ENCODE measurements around the gene CSF3. TPM values are rescaled to one million over a fixed set of nuclear protein-coding genes. Genes with fewer than 3 reads are reported as not detected.

Gene CSF3
- total RNA-seq, 1 experiment from 2014 or later, result 4.0 TPM

- H3K9me2 ChIP-seq (replicated peaks; ENCODE audit: low read length), result no peaks in the 10 kb centered on the region
- intact Hi-C loops (cut with micrococcal nuclease), result no loop called here
- H3K4me3 ChIP-seq (ENCODE audit: low read length), result peak overlapping the region; percentile 98
- TF ChIP-seq, protein P1, sequence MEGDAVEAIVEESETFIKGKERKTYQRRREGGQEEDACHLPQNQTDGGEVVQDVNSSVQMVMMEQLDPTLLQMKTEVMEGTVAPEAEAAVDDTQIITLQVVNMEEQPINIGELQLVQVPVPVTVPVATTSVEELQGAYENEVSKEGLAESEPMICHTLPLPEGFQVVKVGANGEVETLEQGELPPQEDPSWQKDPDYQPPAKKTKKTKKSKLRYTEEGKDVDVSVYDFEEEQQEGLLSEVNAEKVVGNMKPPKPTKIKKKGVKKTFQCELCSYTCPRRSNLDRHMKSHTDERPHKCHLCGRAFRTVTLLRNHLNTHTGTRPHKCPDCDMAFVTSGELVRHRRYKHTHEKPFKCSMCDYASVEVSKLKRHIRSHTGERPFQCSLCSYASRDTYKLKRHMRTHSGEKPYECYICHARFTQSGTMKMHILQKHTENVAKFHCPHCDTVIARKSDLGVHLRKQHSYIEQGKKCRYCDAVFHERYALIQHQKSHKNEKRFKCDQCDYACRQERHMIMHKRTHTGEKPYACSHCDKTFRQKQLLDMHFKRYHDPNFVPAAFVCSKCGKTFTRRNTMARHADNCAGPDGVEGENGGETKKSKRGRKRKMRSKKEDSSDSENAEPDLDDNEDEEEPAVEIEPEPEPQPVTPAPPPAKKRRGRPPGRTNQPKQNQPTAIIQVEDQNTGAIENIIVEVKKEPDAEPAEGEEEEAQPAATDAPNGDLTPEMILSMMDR (conservative IDR thresholded peaks at IDR 0.05; ENCODE audit: low read depth, low read length), result no peak
- no peak for TF ChIP-seq EZH2phosphoT487 (IDR thresholded peaks at IDR 0.05; ENCODE audit: borderline replicate concordance, low read length)
- TF ChIP-seq EZH2 (IDR thresholded peaks at IDR 0.05; ENCODE audit: low read length, unreplicated experiment), result no peak
- peaks cover 19% of the 10 kb centered on the region for H3K4me1 ChIP-seq (ENCODE audit: insufficient read depth, low read length)
- ATAC-seq (no peak), DNase-seq (no peak)
- no peaks in the 10 kb centered on the region for H3K27me3 ChIP-seq (ENCODE audit: low read length)
- peaks cover 31% of the 10 kb centered on the region for H3K79me2 ChIP-seq (ENCODE audit: low read length)
- peak overlapping the region; percentile 97 for H3K4me2 ChIP-seq (ENCODE audit: low read length)
- no peak overlapping the region for H2AFZ ChIP-seq (ENCODE audit: low read length)
- no peaks in the 10 kb centered on the region for H3F3A ChIP-seq (ENCODE audit: low read length, unreplicated experiment)
- ChIA-PET POLR2A (ENCODE audit: unreplicated experiment) (no interaction called here), CTCF (no interaction called here)
- H4K20me1 ChIP-seq (ENCODE audit: low read length), result peaks cover 15% of the 10 kb centered on the region
- H3K36me3 ChIP-seq (ENCODE audit: low read depth, low read length), result peaks cover 21% of the 10 kb centered on the region; the same call in 1 of the 2 replicates
- BruUV-seq (replicated peaks), result no TSS peak
- H3K9me3 ChIP-seq (ENCODE audit: low read length), result no peaks in the 10 kb centered on the region
- H3K27ac ChIP-seq (ENCODE audit: low read length), result no peak overlapping the region
- peak overlapping the region; percentile 98 for H3K9ac ChIP-seq (ENCODE audit: low read length)
Observed at GRCh38 chr17:39981766-39982375, 33.4 kb upstream of the CSF3 start.

DNA sequence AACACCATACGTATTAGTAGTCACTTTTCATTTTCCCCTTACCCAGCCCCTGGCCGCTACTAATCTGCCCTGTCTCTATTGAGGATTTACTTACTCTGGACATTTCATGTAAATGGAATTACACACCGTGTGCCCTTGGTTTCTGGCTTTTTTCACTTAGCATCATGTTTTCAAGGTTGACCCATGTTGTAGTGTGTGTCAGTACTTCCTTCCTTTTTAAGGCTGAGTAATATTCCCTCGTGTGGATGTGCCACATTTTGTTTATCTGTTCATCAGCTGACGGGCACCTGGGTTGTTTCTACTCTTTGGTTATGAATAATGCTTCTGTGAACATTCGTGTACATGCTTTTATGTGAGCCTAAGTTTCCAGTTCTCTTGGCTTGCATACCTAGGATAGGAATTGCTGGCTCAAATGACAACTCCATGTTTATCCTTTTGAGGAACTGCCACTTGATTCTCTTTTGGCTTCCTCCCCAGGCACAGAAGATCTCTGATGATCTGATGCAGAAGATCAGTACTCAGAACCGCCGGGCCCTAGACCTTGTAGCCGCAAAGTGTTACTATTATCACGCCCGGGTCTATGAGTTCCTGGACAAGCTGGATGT is 26.9 kb upstream of the CSF3 start:
- ChIA-PET POLR2A (ENCODE audit: unreplicated experiment) (no interaction called here), CTCF (no interaction called here)
- Histone ChIP-seq H4K20me1 (ENCODE audit: low read length) (0 out of 2 replicates have a peak, but pooled peaks cover 2% of the 10 kb centered on the region), H3K9me2 (replicated peaks; ENCODE audit: low read length) (no peaks in the 10 kb centered on the region), H3K27ac (ENCODE audit: low read length) (no peak overlapping the region), H3K9me3 (ENCODE audit: low read length) (no peaks in the 10 kb centered on the region), H3K4me2 (ENCODE audit: low read length) (no peak overlapping the region), H2AFZ (ENCODE audit: low read length) (no peak overlapping the region), H3F3A (ENCODE audit: low read length, unreplicated experiment) (no peaks in the 10 kb centered on the region), H3K9ac (ENCODE audit: low read length) (no peak overlapping the region), H3K36me3 (ENCODE audit: low read depth, low read length) (peaks cover 61% of the 10 kb centered on the region), H3K79me2 (ENCODE audit: low read length) (peaks cover 5% of the 10 kb centered on the region), H3K27me3 (ENCODE audit: low read length) (no peaks in the 10 kb centered on the region), H3K4me1 (ENCODE audit: insufficient read depth, low read length) (no peaks in the 10 kb centered on the region), H3K4me3 (ENCODE audit: low read length) (no peak overlapping the region)
- TF ChIP-seq EZH2phosphoT487 (IDR thresholded peaks at IDR 0.05; ENCODE audit: borderline replicate concordance, low read length) (no peak), EZH2 (IDR thresholded peaks at IDR 0.05; ENCODE audit: low read length, unreplicated experiment) (no peak)
- TF ChIP-seq, protein P1 (conservative IDR thresholded peaks at IDR 0.05; ENCODE audit: low read depth, low read length), result no peak
- no peak for DNase-seq
- no TSS peak for BruUV-seq (replicated peaks)
- intact Hi-C loops (cut with micrococcal nuclease), result no loop called here
- no peak for ATAC-seq

DNA sequence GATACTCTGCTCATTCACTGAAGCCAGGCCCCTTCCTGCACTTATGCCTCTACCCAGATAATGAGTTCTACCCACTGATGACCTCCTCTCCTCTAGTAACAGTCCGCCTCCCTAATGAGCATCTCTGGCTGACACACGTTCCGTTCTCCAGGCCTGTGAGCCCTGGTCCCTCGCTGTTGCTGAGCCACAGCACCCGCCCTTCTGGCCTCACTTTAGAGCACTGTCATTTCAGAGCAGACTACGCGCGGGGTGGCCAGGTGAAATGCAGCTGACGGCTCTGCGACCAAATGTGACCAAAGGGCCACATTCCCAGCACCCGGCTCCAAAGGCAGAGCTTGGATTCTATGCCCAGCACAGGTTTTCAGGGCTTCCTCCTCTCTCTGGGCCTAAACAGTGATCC is 20.8 kb upstream of the CSF3 start:
- Histone ChIP-seq H3K79me2 (ENCODE audit: low read length) (no peaks in the 10 kb centered on the region), H3K4me1 (ENCODE audit: insufficient read depth, low read length) (no peaks in the 10 kb centered on the region), H3K27ac (ENCODE audit: low read length) (no peak overlapping the region), H4K20me1 (ENCODE audit: low read length) (no peaks in the 10 kb centered on the region), H2AFZ (ENCODE audit: low read length) (no peak overlapping the region), H3F3A (ENCODE audit: low read length, unreplicated experiment) (no peaks in the 10 kb centered on the region), H3K9me2 (replicated peaks; ENCODE audit: low read length) (no peaks in the 10 kb centered on the region), H3K4me3 (ENCODE audit: low read length) (no peak overlapping the region), H3K27me3 (ENCODE audit: low read length) (no peaks in the 10 kb centered on the region), H3K36me3 (ENCODE audit: low read depth, low read length) (peaks cover 44% of the 10 kb centered on the region), H3K9me3 (ENCODE audit: low read length) (no peaks in the 10 kb centered on the region), H3K4me2 (ENCODE audit: low read length) (no peak overlapping the region), H3K9ac (ENCODE audit: low read length) (no peak overlapping the region)
- TF ChIP-seq, protein P1 (conservative IDR thresholded peaks at IDR 0.05; ENCODE audit: low read depth, low read length), result no peak
- no peak for TF ChIP-seq EZH2 (IDR thresholded peaks at IDR 0.05; ENCODE audit: low read length, unreplicated experiment)
- no peak for TF ChIP-seq EZH2phosphoT487 (IDR thresholded peaks at IDR 0.05; ENCODE audit: borderline replicate concordance, low read length)
- intact Hi-C loops (cut with micrococcal nuclease), result no loop called here
- no peak for DNase-seq
- CTCF ChIA-PET, result no interaction called here
- no TSS peak for BruUV-seq (replicated peaks)
- POLR2A ChIA-PET (ENCODE audit: unreplicated experiment), result no interaction called here
- ATAC-seq, result no peak

Data from PC-3 (cell line).